WTC11 (cell line): ENCODE measurements around the gene SLC6A4. TPM values are rescaled to one million over a fixed set of nuclear protein-coding genes. Genes with fewer than 3 reads are reported as not detected.

Source experiments
- ATAC-seq: fragments of 200-7000 bp; cut with Tn5 transposase; 2 replicates; pipeline ENCODE4 v1.10.0; 2021; ENCODE audit warnings: mild to moderate bottlenecking, moderate library complexity
- CTCF ChIA-PET: fragments of 300-600 bp; sonication (Branson Sonifier 250); formaldehyde crosslinking; loops from one replicate; lab custom pipeline; 2021; ENCODE audit warnings: antibody characterized with exemption; lab: Charles Lee
- POLR2A ChIA-PET: fragments of 350-600 bp; sonication (Branson Sonifier 250); formaldehyde crosslinking; loops from one replicate; lab custom pipeline; 2021; ENCODE audit warnings: antibody characterized with exemption; lab: Charles Lee
- DNase-seq: peaks from one replicate; pipeline ENCODE4 v3.0.0; 2021; ENCODE audit warnings: low spot score
- H3K27ac Mint-ChIP-seq: 2 replicates; pipeline ENCODE4 v1.8.0; 2021; ENCODE audit warnings: mixed read lengths
- H3K27me3 Mint-ChIP-seq: 2 replicates; pipeline ENCODE4 v1.8.0; 2021; ENCODE audit warnings: low read depth, mild to moderate bottlenecking, moderate library complexity, mixed read lengths
- H3K36me3 Mint-ChIP-seq: 2 replicates; pipeline ENCODE4 v1.8.0; 2021; ENCODE audit warnings: mixed read lengths
- H3K4me1 Mint-ChIP-seq: 2 replicates; pipeline ENCODE4 v1.8.0; 2022; ENCODE audit warnings: mixed read lengths
- H3K4me3 Mint-ChIP-seq: 2 replicates; pipeline ENCODE4 v1.8.0; 2021; ENCODE audit warnings: mild to moderate bottlenecking, moderate library complexity, mixed read lengths
- H3K9me3 Mint-ChIP-seq: 2 replicates; pipeline ENCODE4 v1.8.0; 2021; ENCODE audit warnings: mixed read lengths
- ATF1 ChIP-seq: sonication (generic); formaldehyde crosslinking; IDR thresholded peaks from 2 replicates; pipeline ENCODE4 v1.8.1; 2023; ENCODE audit warnings: mild to moderate bottlenecking, moderate library complexity, missing genetic modification reagents
- CDX4 ChIP-seq: fragments of 250-450 bp; sonication (Bioruptor Pico); IDR thresholded peaks from 2 replicates; pipeline ENCODE4 v1.9.0; 2021; ENCODE audit warnings: moderate library complexity, mild to moderate bottlenecking, inconsistent platforms, borderline replicate concordance
- CREB1 ChIP-seq: sonication (generic); formaldehyde crosslinking; IDR thresholded peaks from 2 replicates; pipeline ENCODE4 v1.8.0; 2023; ENCODE audit warnings: mild to moderate bottlenecking, missing genetic modification reagents
- E2F1 ChIP-seq: sonication (generic); formaldehyde crosslinking; IDR thresholded peaks from 2 replicates; pipeline ENCODE4 v1.8.0; 2022; ENCODE audit warnings: mild to moderate bottlenecking, missing genetic modification reagents
- E2F4 ChIP-seq: sonication (generic); formaldehyde crosslinking; IDR thresholded peaks from 2 replicates; pipeline ENCODE4 v1.8.1; 2022; ENCODE audit warnings: low read depth, mild to moderate bottlenecking, moderate library complexity, missing genetic modification reagents, borderline replicate concordance
- E2F5 ChIP-seq: sonication (generic); formaldehyde crosslinking; IDR thresholded peaks from 2 replicates; pipeline ENCODE4 v1.8.1; 2022; ENCODE audit warnings: mild to moderate bottlenecking, moderate library complexity, missing genetic modification reagents
- ESRRA ChIP-seq: sonication (generic); formaldehyde crosslinking; IDR thresholded peaks from 2 replicates; pipeline ENCODE4 v1.8.1; 2022; ENCODE audit warnings: mild to moderate bottlenecking, missing genetic modification reagents, borderline replicate concordance
- FOXK1 ChIP-seq: sonication (generic); formaldehyde crosslinking; IDR thresholded peaks from 2 replicates; pipeline ENCODE4 v1.8.0; 2022; ENCODE audit warnings: mild to moderate bottlenecking, moderate library complexity, missing genetic modification reagents
- MAX ChIP-seq: sonication (generic); formaldehyde crosslinking; IDR thresholded peaks from 2 replicates; pipeline ENCODE4 v1.8.0; 2022; ENCODE audit warnings: mild to moderate bottlenecking, missing genetic modification reagents
- MYBL2 ChIP-seq: sonication (generic); formaldehyde crosslinking; IDR thresholded peaks from 2 replicates; pipeline ENCODE4 v1.8.1; 2023; ENCODE audit warnings: mild to moderate bottlenecking, moderate library complexity, missing genetic modification reagents
- NR3C1 ChIP-seq: sonication (generic); formaldehyde crosslinking; conservative IDR thresholded peaks from 2 replicates; pipeline ENCODE4 v1.8.1; 2023; ENCODE audit warnings: low read depth, mild to moderate bottlenecking, missing genetic modification reagents
- OVOL2 ChIP-seq: fragments of 250-450 bp; sonication (Bioruptor Pico); IDR thresholded peaks from 2 replicates; pipeline ENCODE4 v1.9.0; 2021; ENCODE audit warnings: mild to moderate bottlenecking, borderline replicate concordance
- PRDM15 ChIP-seq: sonication (generic); formaldehyde crosslinking; IDR thresholded peaks from 2 replicates; pipeline ENCODE4 v1.8.0; 2022; ENCODE audit warnings: missing genetic modification reagents
- PREB ChIP-seq: sonication (generic); formaldehyde crosslinking; IDR thresholded peaks from 2 replicates; pipeline ENCODE4 v1.8.1; 2022; ENCODE audit warnings: mild to moderate bottlenecking, missing genetic modification reagents, moderate library complexity, borderline replicate concordance
- SP1 ChIP-seq: sonication (generic); formaldehyde crosslinking; conservative IDR thresholded peaks from 2 replicates; pipeline ENCODE4 v1.8.1; 2022; ENCODE audit warnings: missing genetic modification reagents
- STAT6 ChIP-seq: sonication (generic); formaldehyde crosslinking; conservative IDR thresholded peaks from 2 replicates; pipeline ENCODE4 v1.8.1; 2023; ENCODE audit warnings: mild to moderate bottlenecking, low read depth, missing genetic modification reagents, moderate library complexity
- ZNF281 ChIP-seq: sonication (generic); formaldehyde crosslinking; IDR thresholded peaks from 2 replicates; pipeline ENCODE4 v1.8.0; 2023; ENCODE audit warnings: mild to moderate bottlenecking, missing genetic modification reagents
- ZNF396 ChIP-seq: fragments of 250-450 bp; sonication (Bioruptor Pico); IDR thresholded peaks from 2 replicates; pipeline ENCODE4 v1.8.0; 2021; ENCODE audit warnings: mild to moderate bottlenecking, moderate library complexity, borderline replicate concordance
- ZNF423 ChIP-seq: fragments of 250-450 bp; sonication (Bioruptor Pico); IDR thresholded peaks from 2 replicates; pipeline ENCODE4 v2.1.2; 2022; ENCODE audit warnings: mild to moderate bottlenecking, moderate library complexity
- total RNA-seq: library from RNA; stranded (reverse); gene quantifications from 3 replicates; pipeline ENCODE4 v1.2.3, GENCODE V29; 2021

The SLC6A4 gene
- total RNA-seq, 1 experiment from 2014 or later, result 0.13 TPM

GRCh38 chr17:30256756-30257506 is 21.4 kb upstream of the SLC6A4 start:
- Mint-ChIP-seq H3K4me3 (no peak overlapping the region), H3K27ac (no peak overlapping the region), H3K9me3 (no peaks in the 10 kb centered on the region), H3K27me3 (no peaks in the 10 kb centered on the region)
- CTCF ChIA-PET, result no interaction called here
- no peak for ATAC-seq
- no peak for DNase-seq
- POLR2A ChIA-PET, result no interaction called here
- TF ChIP-seq ZNF396 (CRISPR knock-in tag), result no peak
- TF ChIP-seq ATF1 (CRISPR knock-in tag), result no peak
- no peak for TF ChIP-seq ESRRA (CRISPR knock-in tag)
- no peak for TF ChIP-seq E2F5 (CRISPR knock-in tag)
- no peak for TF ChIP-seq E2F1 (CRISPR knock-in tag)
- TF ChIP-seq E2F4 (CRISPR knock-in tag), result no peak
- TF ChIP-seq OVOL2, result no peak
- TF ChIP-seq MYBL2, result no peak
- TF ChIP-seq ZNF281 (CRISPR knock-in tag), result no peak
- TF ChIP-seq, all 79 proteins: peak for 0
- H3K4me1 Mint-ChIP-seq, result no peaks in the 10 kb centered on the region
- H3K36me3 Mint-ChIP-seq, result peaks cover 16% of the 10 kb centered on the region

- H3K4me3 Mint-ChIP-seq, result no peak overlapping the region
- DNase-seq (no peak), ATAC-seq (no peak)
- ChIA-PET POLR2A (no interaction called here), CTCF (no interaction called here)
- no peaks in the 10 kb centered on the region for H3K9me3 Mint-ChIP-seq
- H3K27ac Mint-ChIP-seq, result no peak overlapping the region
- peaks cover 9% of the 10 kb centered on the region for H3K36me3 Mint-ChIP-seq
- no peaks in the 10 kb centered on the region for H3K27me3 Mint-ChIP-seq
- no peaks in the 10 kb centered on the region for H3K4me1 Mint-ChIP-seq
- TF ChIP-seq STAT6 (CRISPR knock-in tag), result no peak
- no peak for TF ChIP-seq CREB1 (CRISPR knock-in tag)
- TF ChIP-seq PREB (CRISPR knock-in tag), result no peak
- no peak for TF ChIP-seq SP1 (CRISPR knock-in tag)
- no peak for TF ChIP-seq CDX4 (CRISPR knock-in tag)
- TF ChIP-seq MAX, result no peak
- TF ChIP-seq PRDM15 (CRISPR knock-in tag), result no peak
- no peak for TF ChIP-seq FOXK1 (CRISPR knock-in tag)
- TF ChIP-seq NR3C1 (CRISPR knock-in tag), result no peak
- TF ChIP-seq ATF1 (CRISPR knock-in tag), result no peak
- TF ChIP-seq ZNF423 (CRISPR knock-in tag), result no peak
These were observed 18.7 kb upstream of the SLC6A4 start for GRCh38 chr17:30254150-30254549.
